DMS53 (cell line): ENCODE data around the gene WSCD2.

Experiments used
- DNase-seq: peaks from one replicate; lab custom pipeline; 2025; lab: John Stamatoyannopoulos, UW

WSCD2 gene

DNA sequence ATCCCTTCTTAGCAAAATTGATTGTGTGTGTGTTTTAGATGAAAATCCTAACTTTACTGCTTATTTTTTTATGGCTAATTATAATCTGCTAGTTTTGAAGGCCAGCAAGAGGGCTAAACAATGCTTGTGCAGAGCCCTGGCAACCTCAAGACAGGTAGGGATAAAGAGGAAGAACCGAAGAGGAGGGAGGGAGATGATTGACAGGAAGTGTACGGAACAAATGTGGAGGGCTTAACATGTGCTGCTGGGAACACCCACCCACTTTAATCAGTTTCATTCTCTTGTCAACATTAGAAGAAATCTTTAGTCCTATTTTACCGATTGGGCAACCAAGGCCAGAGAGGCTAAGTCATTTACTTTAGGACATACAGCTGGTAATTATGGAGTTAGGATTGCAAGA lies 1.4 kb upstream of the WSCD2 start:
- no peak for DNase-seq

DNA sequence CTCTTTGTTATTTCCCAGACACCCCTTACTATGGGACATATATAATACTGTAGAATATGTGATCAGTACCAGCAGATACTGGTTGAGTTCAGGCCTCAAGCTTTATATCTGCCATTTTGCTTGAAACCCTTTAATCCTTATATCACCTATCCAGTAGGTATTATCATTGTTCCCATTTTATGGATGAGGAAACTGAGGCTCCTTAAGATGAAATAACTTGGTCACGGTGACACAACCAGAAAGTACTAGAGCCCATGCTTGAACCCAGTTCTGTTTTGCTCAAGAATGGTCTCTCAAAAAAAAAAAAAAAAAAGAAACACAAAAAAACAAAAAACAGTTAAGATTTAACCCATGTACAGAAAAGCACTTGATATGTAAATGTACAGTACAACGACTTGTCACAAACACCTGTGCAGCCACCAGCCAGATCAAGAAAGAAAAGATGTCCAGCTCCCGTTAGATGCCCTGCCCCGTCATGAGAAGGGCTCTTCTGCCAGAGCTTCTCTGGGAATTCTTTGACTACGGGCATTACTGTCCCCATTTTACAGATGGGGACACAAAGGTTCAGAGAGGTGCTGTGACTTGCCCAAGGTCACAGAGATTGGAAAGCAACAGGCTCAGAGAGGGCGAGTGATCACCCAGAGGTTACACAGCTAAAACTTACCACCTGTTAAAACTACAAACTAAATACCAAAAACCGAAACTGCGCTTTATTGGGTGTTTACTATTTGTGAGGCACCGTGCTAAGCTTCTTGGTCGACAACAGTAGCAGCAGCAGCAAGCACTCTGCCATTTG lies 669 bp upstream of the WSCD2 start:
- no peak for DNase-seq

DNA sequence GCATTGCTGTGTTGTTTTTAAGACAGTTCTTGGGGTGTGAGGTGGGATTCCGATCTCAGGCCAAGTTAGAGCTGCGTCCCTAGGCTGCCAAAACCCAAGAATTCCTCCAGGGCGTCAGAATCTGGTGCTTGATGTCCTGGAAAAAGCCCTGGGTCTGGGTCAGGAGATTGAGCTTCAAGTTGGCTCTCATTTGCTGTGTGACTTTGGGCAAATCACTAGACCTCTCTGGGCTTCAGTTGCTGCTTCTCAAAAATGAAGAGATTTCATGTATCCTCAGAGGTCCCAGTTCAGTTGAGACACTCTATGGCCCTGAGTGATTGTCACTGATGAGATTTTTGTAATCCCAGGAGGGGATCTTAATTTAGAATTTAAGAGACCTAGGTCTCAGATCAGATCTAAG lies 1.9 kb downstream of the WSCD2 start:
- DNase-seq, result no peak

DNA sequence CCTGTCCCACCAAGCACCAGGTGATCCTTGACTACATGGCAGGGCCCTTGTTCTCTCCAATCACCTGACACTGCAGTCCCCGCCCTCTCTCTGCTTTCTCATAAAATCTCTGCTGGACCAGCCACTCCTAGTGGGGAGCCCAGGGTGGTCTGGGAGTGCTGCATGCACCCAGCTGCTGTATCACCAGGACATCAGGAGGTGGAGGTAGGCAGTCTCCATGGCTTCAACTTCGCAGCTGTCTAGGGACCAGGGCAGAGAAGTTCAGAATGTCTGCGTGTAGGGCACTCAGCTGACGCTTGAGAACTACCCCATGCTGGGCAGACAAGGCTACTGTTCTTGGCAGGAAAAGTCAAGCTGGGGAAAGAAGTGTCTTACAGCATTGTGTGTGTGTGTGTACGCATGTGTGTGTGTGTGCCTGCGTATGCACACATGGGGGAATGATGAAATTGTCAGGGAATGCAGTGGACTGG lies 2.6 kb downstream of the WSCD2 start:
- DNase-seq, result no peak

DNA sequence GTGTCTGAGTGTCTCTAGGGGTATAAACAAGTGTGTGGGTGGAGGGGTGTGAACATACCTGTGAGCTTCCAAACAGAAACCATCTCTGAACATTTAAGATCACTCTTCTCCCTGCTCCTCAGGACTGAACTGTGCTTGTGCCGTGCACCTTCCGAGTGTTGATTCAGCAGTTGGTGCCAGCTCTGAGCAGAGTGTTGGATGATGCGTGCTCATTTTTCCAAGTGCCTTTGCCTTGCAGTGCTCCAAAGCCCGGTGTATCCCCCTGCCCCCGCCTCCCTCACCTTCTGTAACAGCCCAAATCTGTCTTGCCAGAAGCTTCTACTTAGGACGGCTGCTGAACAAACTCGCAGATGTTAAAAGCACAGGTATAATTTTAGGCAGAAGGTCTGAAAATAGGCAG lies 4.4 kb downstream of the WSCD2 start:
- no peak for DNase-seq

DNA sequence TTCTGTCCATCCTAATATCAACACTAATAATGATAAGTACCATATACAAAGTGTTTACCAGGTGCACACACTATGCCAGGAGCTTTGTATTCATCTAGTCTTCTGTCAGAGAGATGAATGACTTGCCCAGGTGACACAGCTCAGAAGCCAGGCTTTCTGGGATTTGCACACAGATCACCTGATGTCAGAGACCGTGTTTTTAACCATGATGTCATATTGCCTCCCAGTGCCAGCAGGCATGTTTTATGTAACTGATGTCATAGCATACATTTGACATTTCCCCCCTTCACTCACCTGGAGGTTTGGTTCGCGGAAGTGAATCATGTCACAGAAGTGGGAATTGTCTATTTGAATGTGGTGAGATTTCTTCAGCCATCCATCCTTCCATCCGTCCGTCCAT lies 5.7 kb downstream of the WSCD2 start:
- DNase-seq, result no peak

DNA sequence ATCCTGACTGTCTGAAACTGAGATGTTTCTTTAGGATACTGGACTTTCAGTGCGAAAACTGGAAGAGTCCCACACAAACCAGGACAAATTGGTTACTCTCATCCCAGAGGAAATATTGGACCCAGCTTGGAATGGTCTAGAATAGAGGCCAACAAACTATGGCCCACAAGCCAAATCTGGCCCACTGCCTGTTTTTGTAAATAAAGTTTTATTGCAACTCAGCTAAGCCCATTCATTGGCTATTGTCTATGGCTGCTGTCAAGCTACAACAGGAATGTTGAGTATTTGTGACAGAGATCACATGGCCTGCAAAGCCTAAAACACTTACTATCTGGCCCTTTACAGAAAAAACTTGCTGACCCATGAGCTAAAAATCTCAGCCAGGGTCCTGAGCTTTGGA lies 6.5 kb downstream of the WSCD2 start:
- no peak for DNase-seq

DNA sequence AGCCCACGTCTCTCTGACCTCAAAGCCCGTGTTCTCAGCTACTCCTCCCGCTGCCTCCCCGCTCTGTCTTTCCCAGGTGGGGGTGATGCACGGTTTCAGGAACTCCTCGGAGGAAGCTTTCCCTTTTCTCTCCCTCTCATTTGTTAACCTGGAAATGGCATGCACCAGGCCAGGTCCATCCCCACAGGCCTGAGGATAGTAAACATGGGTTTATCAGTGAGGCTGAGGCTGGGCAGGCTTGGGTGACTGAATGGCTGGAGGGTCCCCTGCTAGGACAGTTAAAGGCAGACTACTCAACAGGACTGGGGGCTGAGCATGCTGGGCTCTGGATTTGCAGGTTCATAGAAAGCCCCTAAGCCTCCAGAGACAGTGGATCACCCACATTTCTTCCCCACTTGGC lies 7.6 kb downstream of the WSCD2 start:
- DNase-seq, result no peak

DNA sequence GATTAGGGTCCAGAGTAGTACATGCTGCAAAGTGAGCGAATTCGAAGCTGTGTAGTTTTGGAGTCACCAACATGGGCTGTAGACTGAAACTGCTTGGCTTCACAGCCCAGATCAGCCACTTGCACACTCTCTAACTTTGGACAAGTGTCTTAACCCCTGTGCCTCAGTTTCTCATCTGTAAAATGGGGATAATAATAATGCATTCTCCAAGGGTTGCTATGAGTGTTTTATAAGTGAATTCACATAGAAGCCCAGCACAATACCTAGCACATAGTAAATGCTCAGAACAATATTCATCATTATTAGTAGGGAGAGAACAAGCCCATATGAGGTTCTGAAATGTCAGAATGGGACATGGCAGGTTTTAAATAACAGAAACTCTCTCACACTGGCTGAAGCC lies 10.4 kb downstream of the WSCD2 start:
- no peak for DNase-seq

DNA sequence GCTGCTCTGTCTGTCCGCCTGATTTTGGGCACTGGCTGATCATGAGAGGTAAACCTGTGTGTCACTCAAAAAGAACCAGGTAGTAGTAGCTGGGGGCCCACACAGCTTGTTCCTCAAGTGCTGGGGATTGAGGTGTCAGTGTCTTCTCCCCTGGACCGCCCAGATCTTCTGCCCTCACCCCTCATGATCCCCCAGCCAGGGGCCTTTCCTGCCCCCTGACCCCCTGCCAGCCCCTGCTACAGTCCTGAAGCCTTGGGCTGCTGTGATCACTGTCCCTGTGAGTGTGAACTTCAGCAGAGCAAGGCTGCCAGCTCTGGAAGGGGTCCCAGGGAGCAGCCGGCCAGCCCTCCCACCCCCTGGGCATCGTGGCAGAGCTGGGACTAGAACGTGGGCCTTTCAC lies 11.4 kb downstream of the WSCD2 start:
- no peak for DNase-seq

DNA sequence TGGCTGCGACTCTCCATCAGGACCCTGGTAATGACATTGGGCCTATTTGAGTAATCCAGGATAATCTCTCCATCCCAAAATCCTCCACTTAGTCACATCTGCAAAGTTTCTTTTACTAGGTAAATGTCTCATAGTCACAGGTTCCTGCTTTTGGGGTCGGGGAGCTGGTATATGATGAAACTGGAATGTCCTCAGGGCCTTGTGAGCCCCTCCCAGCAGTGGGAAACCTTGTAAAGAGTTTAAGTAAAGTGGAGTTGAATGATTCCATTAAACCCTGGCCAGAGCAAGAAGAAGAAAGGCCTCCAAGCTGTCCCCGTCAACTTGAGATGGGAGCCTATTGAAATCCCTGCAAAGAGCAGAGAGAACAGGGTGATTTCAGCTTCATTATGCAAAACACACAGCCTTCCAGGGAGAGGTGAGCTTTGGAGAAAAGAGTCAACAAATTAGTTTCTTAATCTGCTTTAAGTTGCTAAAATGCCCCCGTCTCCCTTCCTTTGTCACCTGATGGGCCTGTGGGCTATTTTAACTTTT lies 12.6 kb downstream of the WSCD2 start:
- DNase-seq, result no peak

DNA sequence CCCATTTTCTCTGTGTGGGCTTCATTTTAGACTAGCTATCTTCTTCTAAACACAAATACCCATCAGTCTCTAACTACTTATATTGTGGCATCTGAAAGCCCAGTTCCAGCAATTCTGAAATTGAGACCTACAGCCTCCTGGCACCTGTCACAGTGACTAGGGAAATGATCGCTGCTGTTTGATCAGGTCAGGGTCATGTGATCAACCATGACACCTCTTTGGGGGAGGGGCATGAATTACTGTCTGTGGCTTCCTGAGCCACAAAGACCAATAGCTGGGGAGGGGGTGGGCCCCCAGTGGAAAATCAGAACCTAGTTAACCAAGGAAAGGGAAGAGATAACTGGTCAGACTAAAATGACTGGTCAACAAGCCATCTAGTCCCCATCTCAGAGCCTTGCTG lies 14.1 kb downstream of the WSCD2 start:
- DNase-seq, result no peak

DNA sequence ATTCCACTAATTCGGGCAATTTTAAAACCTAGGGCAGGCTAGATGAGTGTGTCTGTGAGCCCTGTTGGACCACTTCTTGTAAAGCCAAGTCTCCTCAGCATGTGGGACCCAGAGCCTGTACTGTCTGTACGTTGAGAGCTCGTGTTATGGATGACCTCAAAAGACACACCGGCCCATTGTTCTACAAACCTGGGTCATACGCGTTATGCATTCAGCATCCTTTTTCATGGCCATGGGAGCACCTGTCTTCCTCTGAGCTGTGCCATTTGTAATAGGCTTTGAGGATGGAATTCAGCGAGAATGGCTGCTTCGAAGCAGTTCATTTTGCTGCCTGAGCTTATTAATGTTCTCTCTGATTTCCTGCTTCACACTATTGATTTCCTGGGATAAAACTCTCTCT lies 15.0 kb downstream of the WSCD2 start:
- DNase-seq, result no peak

DNA sequence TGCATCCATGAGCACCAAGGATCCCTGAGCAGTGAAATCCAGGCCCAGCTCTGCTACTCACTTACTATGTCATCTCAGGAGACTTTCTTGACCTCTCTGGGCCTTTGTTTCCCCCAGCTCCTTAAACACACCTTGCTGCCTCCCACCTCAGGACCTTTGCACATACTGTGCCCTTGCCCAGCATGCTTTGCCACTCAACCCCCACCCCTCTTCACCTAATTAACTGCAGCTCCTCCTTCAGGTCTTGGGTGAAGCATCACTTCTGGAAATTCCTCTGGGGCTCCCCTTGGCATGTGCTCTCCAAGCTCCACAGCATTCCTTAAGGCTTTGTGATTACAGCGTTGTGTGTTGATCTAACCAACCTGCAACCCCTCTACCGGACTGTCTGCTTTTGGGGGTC lies 15.9 kb downstream of the WSCD2 start:
- DNase-seq, result no peak

DNA sequence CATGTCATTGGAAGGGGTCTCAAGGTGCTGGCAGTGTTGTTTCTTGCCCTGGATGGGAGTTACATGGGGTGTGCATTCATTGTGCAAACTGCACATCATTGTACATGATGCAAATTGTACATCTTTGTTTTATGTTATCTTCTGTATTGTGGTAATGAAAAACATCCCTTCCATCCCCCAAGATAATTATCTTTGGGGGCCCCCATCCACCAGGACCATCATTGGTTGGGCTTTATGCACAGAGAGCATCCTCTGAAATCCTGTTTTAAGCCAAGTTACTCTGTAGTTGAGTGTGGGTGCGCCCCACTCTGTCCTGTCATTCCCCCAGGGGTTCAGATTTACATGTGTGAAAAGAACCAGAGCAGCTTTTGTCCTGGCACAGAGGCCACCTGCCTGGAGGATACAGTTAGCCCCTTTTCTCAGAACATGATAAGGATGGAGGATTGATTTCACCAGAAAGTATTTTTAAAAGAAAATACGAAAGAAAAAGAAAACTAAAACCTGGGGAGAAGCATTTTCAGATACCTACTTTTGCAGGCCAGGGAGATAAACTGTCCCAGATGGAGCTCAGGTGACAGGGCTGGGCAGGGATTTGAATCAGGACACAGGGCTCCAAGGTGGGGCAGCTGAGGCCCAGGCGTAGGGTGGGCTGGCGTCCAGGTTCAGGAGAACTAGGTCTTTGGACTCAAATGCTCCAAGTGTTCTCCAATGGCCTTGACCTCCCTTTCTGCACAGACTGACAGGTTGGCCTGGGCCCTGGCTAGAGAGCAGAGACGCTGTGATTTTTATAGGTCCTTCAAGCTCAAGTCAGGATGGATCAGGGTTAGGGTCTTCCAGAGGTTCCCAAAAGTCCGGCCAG lies 17.2 kb downstream of the WSCD2 start:
- no peak for DNase-seq

DNA sequence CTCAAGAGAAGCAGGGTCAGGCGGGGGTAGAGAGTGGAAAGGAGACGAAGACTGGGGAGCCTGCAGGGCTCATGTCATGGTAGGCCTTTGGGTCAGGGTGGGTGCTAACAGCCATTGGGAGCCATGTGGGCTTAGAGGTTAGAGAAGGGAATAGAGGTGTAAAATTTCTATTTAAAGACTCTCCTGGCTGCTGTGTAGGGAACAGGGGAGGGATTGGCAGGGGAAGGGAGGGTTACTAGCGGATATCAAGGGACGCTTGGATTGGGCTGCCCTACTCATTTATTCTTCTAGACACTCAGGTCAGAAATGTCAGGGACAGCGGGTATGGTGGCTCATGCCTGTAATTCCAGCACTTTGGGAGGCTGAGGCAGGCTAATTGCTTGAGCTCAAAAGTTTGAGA lies 18.2 kb downstream of the WSCD2 start:
- no peak for DNase-seq

DNA sequence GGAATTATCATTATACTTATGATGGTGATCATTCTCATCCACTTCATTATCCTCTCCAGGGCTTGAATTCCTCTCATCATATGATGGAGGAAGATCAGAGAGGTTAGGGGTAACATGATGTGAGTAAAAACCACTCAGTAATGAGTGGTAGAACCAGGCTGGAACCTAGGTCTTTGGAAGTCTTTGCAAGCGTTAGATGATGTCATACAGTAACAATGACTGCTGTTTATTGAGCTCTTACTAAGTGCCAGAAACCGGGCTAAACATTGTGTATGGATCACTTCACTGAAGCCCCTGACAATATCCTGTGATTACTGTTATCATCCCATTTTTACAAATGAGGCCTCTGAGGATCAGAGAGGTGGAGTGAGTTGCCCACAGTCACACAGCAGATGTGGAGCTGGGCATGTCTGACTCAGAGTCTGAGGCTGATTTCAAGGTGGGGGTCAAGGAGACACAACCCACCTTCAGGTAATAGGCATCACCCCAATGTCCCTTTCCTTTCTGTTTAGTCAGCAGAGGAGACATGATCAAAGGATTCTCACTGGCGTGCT lies 19.5 kb downstream of the WSCD2 start:
- DNase-seq, result no peak

DNA sequence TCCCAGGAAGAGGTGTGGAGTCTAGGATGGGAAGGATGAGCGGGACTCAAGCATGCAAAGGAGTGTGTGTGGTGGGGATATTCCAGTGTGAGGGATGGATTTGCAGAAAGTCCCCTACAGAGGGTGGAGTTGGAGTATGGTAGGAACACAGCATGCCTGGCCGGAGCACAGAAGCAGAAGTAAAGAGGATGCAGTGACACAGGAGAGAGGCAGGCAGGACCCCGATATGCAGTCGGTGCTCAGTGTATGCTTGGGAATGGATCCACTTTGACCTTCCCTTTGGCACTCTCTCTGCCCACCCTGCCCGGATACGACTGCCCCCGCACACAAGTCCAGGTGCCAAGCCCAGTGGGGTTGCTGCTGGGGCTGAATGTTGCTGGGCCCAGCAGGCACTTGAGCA lies 21.3 kb downstream of the WSCD2 start:
- no peak for DNase-seq

DNA sequence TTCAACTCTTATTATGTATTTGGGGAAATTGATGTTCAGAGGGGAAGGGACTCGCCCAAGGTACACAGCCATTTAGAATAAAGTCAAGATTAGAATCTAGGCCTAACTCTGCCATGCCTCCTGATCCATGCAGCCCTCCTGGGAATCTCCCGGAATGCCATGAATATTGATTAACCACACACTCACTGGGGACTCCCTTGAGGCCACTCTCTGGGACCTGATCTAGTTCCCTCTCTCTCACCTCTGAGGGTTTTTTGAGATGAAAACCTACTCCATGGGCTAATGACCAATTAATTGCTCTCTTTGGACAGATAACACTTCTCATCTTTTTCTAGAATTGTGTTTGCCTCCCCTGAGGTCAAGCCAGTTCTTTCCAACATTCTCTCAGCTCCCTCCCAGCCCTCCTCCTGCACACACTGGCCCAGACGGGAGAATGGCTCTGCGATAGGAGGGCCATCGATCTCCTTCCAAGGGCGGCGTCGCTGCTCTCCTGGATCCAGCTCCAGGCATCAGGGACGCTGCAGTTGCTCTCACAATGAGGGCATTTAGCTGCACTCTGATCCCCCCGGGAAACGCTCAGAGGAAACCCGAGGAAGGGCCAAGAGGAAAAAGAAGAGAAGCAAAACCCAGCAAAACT lies 22.6 kb downstream of the WSCD2 start:
- no peak for DNase-seq

DNA sequence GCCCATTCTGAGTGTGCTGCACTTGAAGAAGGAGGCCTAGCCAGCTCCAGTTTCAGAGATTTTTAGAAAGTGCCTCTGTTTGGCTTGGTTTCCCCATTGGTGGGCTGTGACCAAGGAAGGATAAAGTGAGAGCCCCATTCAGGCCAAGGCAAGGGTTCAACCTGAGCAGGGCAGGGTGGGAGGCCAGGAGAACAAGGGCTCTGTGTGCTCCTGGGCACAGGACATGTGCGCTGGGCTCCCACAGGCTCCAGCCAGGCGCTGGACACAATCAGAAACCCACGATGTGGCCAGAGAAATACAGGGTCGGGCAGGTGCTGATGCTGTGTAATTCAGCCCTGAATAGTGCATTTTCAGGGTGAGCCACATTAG lies 23.1 kb downstream of the WSCD2 start:
- no peak for DNase-seq

DNA sequence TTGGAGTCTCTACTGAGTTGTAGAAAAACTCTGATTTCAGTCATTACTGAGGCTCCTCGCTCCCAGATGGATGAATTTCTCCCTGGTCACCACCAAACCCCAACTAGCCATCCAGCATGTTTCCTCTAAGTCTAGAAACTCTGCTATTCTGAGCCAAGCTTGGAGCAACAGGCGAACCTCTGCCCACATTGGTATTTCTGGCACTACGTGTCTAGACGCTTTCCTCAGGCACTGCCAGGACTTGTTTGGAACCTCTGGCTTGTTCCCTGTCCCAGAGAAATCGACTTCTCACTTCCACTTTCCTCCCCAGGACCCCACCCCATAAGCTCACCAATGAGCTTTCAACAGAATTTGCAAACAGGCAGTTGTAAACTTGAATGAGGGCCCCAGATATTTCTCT lies 27.6 kb downstream of the WSCD2 start:
- no peak for DNase-seq

DNA sequence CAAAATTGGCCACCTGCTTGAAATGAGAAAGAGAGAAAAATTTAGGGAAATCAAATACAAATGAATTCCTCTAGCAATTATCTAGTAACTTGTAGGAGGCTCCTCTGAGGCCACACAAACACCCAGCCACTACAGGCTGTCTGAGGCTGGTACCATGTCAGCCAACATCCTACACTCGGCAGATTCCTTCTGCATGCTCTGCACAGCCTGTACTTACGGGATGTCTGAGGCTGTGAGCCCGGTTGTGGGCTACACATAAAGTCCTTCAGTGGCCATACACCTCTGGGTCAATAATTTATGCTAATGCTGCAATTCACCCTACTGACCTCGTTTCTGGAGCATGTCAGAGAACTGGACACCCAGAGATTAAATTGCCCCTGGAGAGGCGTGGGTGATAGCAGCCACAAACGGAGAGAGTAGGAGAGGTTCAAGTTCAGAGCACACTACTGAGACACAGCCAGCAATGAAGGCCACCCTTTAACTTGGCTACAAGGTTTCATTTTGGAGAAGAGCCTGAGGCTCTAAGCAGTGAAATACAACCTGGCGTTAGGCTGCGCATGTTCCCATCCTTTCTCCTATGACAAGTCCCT lies 28.9 kb downstream of the WSCD2 start:
- no peak for DNase-seq
